Fibroblast of skin of left quadriceps (primary cell): ENCODE data around the gene TK2.
"Not testable (repeated sequence)": the region's sequence is repeated elsewhere in the genome, so short reads cannot be mapped to it uniquely, and the experiment has no call there.

Experiments
- DNase-seq, 2 experiments: peaks; one replicate each; pipeline ENCODE4 v3.0.0-alpha.2; 2013; ENCODE audit warnings: low read depth in 2 of 2

Gene TK2

GRCh38 chr16:66503030-66503429, 46.9 kb downstream of the TK2 start:
- DNase-seq = no peak

- DNase-seq = no peak
These were observed 47.7 kb downstream of the TK2 start for GRCh38 chr16:66502020-66502913.

- not testable (repeated sequence) for DNase-seq
These were observed 48.4 kb downstream of the TK2 start for GRCh38 chr16:66501563-66501962.

- not testable (repeated sequence) for DNase-seq
These were observed 52.0 kb downstream of the TK2 start for GRCh38 chr16:66497921-66498320.

- DNase-seq = not testable (repeated sequence)
These were observed 53.7 kb downstream of the TK2 start for GRCh38 chr16:66496226-66496625.

GRCh38 chr16:66495440-66495839, 54.5 kb downstream of the TK2 start:
- DNase-seq = no peak

GRCh38 chr16:66494916-66495315, 55.0 kb downstream of the TK2 start:
- no peak for DNase-seq

GRCh38 chr16:66493490-66494401, 56.2 kb downstream of the TK2 start:
- no peak for DNase-seq

- DNase-seq = no peak
These were observed 58.2 kb downstream of the TK2 start for GRCh38 chr16:66491716-66492064.

- DNase-seq = no peak
These were observed 58.9 kb downstream of the TK2 start for GRCh38 chr16:66490774-66491715.

GRCh38 chr16:66489818-66490217, 60.1 kb downstream of the TK2 start:
- DNase-seq = no peak

GRCh38 chr16:66489385-66489784, 60.5 kb downstream of the TK2 start:
- no peak for DNase-seq

GRCh38 chr16:66488505-66488904, 61.4 kb downstream of the TK2 start:
- no peak for DNase-seq

- DNase-seq = no peak
These were observed 62.2 kb downstream of the TK2 start for GRCh38 chr16:66487580-66488275.

GRCh38 chr16:66486773-66487579, 62.9 kb downstream of the TK2 start:
- DNase-seq = no peak

- DNase-seq = no peak
These were observed 63.6 kb downstream of the TK2 start for GRCh38 chr16:66486199-66486772.

GRCh38 chr16:66485376-66485775, 64.5 kb downstream of the TK2 start:
- DNase-seq = no peak

- DNase-seq = no peak
These were observed 65.3 kb downstream of the TK2 start for GRCh38 chr16:66484453-66485213.
